Measurements from ENCODE around the gene TTYH1.

TTYH1 gene

DNA sequence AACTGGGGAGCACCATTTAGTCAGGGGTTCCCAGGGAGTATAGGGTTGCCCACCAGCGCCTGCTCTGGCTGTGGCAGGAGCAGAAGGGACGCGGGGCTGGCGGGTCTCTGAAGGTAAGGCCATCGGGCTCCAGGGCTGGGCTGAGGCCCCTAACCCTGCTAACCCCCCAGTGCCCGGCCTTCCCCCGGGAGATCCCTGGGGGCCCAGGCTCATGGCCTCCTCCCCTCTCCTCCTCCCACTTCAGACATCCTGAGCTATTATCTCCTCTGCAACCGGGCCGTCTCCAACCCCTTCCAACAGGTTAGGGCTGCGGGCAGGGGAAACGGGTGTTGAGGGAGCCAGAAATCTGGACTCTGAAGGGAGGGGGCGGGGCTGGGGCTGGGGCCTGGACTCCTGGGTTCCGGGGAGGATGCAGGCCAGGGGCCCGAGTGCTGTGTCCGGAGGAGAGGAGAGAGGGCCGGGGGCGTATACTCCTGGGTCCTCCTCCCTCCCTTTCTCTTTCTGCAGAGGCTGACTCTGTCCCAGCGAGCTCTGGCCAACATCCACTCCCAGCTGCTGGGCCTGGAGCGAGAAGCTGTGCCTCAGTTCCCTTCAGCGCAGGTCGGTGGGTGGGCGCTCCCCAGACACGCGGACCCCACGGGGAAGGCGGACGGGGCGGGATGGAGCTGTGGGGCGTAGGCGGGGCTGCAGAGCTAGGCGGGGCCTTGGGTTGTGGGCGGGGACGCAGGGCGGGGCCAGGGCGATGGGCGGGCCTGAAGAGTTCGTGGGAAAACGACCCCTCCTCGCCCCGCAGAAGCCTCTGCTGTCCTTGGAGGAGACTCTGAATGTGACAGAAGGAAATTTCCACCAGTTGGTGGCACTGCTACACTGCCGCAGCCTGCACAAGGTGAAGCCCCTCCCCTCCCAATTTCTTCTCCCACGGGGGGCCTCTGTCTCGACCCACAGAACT, 15.3 kb downstream of the TTYH1 start:
- Histone ChIP-seq H3K9me3 (ENCODE audit: low read depth, low read length) (no peaks in the 10 kb centered on the region), H3K27ac (no peak overlapping the region), H3K9ac (ENCODE audit: insufficient read length) (no peak overlapping the region), H3K36me3 (ENCODE audit: insufficient read depth, low read length) (no peaks in the 10 kb centered on the region), H3K4me3 (peak overlapping the region; percentile 74)
- peak; percentile 10 for DNase-seq (ENCODE audit: low read depth, low spot score)
- TF ChIP-seq EZH2 (IDR thresholded peaks at IDR 0.05) (no peak), POLR2AphosphoS5 (IDR thresholded peaks at IDR 0.05; ENCODE audit: borderline replicate concordance, low read depth, low read length) (no peak), FOXP2 (optimal IDR thresholded peaks at IDR 0.05; ENCODE audit: control extremely low read depth, extremely low read length, insufficient read depth) (no peak)

DNA sequence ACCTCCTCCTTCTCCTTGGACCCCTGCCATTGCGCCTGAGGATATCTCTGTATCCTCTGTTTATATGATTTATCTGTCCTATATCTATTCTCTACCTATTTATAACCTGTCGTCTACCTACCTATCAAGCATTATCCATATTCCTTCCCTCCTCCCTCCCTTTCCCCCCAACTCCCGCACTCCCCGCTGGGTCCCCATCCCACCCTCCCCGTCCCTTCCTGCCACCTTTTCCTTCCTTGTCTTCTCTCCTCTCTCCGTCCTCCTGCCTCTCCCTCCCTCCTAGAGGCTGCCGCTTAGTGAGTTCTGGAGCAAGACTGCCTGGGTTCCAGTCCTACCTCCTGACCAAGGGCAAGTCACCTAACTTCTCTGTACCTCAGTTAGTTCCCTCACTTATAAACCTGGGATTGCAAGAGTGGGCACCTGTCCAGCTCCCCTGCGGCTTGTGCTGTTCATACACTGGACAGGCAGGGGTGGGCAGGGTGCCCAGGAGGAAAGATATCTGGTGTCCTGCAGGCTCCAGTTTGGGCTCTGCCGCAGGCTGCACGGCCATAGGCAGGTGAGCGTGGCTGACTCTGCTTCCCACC, 16.1 kb downstream of the TTYH1 start:
- Histone ChIP-seq H3K4me3 (peak overlapping the region; percentile 74), H3K9ac (ENCODE audit: insufficient read length) (no peak overlapping the region), H3K36me3 (ENCODE audit: insufficient read depth, low read length) (no peaks in the 10 kb centered on the region), H3K9me3 (ENCODE audit: low read depth, low read length) (no peaks in the 10 kb centered on the region), H3K27ac (no peak overlapping the region)
- no peak for DNase-seq (ENCODE audit: low read depth, low spot score)
- TF ChIP-seq EZH2 (IDR thresholded peaks at IDR 0.05) (no peak), FOXP2 (optimal IDR thresholded peaks at IDR 0.05; ENCODE audit: control extremely low read depth, extremely low read length, insufficient read depth) (no peak), POLR2AphosphoS5 (IDR thresholded peaks at IDR 0.05; ENCODE audit: borderline replicate concordance, low read depth, low read length) (no peak)

DNA sequence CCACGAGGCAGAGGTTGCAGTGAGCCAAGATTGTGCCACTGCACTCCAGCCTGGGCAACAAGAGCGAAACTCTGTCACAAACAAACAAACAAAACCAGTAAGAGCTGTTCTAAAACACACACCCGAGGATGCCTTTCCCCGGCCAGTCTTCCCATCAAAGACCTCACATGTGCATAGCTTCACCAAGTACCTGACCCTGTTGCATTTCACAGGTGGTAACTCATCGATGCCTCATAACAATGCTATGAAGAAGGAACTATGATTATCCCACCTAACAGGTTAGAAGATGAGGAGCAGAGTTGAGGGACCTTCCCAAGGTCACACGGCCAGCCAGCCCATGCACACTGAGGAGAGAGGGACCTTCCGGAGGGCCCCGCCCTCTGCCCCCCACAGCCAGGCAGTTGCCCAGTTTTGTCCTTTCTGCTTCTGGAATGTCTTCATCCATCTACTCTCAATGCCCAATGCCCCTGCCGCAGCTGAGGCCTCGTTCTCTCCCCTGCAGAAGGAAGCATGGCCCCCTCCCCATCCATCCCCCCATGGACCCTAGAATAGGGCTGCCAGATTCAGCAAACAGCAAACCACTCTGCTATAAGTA, 17.0 kb downstream of the TTYH1 start:
- H3K27ac ChIP-seq, result no peak overlapping the region
- H3K36me3 ChIP-seq (ENCODE audit: insufficient read depth, low read length), result no peaks in the 10 kb centered on the region
- no peak overlapping the region for H3K9ac ChIP-seq (ENCODE audit: insufficient read length)
- TF ChIP-seq EZH2 (IDR thresholded peaks at IDR 0.05), result no peak
- no peak for TF ChIP-seq FOXP2 (optimal IDR thresholded peaks at IDR 0.05; ENCODE audit: control extremely low read depth, extremely low read length, insufficient read depth)
- TF ChIP-seq POLR2AphosphoS5 (IDR thresholded peaks at IDR 0.05; ENCODE audit: borderline replicate concordance, low read depth, low read length), result no peak
- DNase-seq (ENCODE audit: low read depth, low spot score), result no peak
- no peak overlapping the region for H3K4me3 ChIP-seq
- no peaks in the 10 kb centered on the region for H3K9me3 ChIP-seq (ENCODE audit: low read depth, low read length)

DNA sequence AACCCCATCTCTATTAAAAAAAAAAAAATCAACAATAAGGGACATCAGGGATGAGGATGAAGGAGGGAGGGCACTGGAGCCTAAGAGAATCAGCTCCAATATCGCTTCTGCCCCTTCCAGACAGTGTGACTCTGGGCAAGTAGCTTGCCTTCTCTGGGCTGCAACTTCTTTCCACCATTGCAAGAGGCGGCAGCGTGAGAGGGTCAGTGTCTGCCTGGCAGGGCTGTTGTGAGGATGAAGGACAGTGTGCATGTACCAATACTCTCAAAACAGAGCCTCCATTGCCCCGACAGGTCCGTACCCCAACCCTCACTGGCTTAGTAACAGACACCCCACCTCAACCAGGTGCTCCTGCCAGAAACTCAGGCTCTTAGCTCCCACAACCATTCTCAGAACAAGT, 18.4 kb downstream of the TTYH1 start:
- Histone ChIP-seq H3K36me3 (ENCODE audit: insufficient read depth, low read length) (no peaks in the 10 kb centered on the region), H3K4me3 (no peak overlapping the region), H3K27ac (no peak overlapping the region), H3K9ac (ENCODE audit: insufficient read length) (no peak overlapping the region), H3K9me3 (ENCODE audit: low read depth, low read length) (no peaks in the 10 kb centered on the region)
- TF ChIP-seq FOXP2 (optimal IDR thresholded peaks at IDR 0.05; ENCODE audit: control extremely low read depth, extremely low read length, insufficient read depth) (no peak), POLR2AphosphoS5 (IDR thresholded peaks at IDR 0.05; ENCODE audit: borderline replicate concordance, low read depth, low read length) (no peak), EZH2 (IDR thresholded peaks at IDR 0.05) (no peak)
- DNase-seq (ENCODE audit: low read depth, low spot score), result no peak

DNA sequence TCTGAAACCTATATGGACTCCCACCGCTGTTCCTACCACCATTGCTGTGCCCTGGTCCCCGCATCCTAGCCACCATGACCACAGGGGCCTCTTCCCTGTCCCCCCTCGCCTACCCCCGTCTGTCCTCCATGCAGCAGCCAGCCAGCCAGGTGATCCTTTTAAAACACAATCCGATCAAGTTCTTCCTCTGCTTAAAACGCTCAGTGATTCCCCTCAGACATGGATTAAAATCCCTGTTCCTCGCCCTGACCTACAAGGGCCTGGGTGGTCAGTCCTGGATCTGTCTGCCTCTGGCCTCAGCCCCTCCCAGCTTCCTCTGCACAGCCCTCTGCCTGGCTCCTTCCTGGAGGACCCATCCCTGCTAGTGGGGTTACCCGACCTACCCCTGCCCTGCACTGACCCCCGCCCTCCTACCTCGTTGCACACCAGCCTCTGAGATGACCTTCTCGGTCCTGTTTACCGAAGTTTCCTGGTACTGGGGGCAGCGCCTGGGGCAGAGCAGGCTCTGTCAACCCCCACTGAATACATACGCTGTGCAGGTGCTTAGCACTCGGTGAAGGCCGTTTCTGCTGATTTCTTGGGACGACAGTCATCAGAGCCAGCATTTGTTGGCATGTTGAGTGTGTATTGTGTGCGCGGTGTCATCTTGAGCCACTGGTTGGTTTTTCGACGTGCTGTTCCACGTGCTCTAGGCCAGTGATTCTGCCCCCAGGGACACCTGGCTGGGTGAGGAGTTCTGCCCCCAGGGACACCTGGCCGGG, 19.0 kb downstream of the TTYH1 start:
- Histone ChIP-seq H3K9ac (ENCODE audit: insufficient read length) (no peak overlapping the region), H3K27ac (no peak overlapping the region), H3K9me3 (ENCODE audit: low read depth, low read length) (no peaks in the 10 kb centered on the region), H3K4me3 (no peak overlapping the region), H3K36me3 (ENCODE audit: insufficient read depth, low read length) (no peaks in the 10 kb centered on the region)
- DNase-seq (ENCODE audit: low read depth, low spot score), result no peak
- TF ChIP-seq FOXP2 (optimal IDR thresholded peaks at IDR 0.05; ENCODE audit: control extremely low read depth, extremely low read length, insufficient read depth), result no peak
- no peak for TF ChIP-seq POLR2AphosphoS5 (IDR thresholded peaks at IDR 0.05; ENCODE audit: borderline replicate concordance, low read depth, low read length)

DNA sequence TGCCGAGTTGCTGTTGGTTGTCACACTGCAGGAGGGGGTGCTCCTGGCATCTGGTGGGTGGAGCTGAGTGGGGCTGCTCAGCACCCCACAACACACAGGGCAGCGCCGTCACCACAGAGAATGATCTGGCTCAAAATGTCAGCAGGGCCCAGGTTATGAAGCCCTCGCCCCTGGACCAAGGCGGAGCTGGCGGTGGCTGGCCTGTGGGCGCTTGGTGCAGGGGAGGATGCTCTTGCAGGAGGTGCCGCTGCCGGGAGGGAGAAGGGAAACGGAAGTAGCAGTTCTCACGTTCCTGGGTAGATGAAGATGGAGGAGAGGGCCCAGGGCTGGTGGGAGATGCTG, 19.6 kb downstream of the TTYH1 start:
- TF ChIP-seq EZH2 (IDR thresholded peaks at IDR 0.05) (no peak), FOXP2 (optimal IDR thresholded peaks at IDR 0.05; ENCODE audit: control extremely low read depth, extremely low read length, insufficient read depth) (no peak), POLR2AphosphoS5 (IDR thresholded peaks at IDR 0.05; ENCODE audit: borderline replicate concordance, low read depth, low read length) (no peak)
- H3K9ac ChIP-seq (ENCODE audit: insufficient read length), result no peak overlapping the region

DNA sequence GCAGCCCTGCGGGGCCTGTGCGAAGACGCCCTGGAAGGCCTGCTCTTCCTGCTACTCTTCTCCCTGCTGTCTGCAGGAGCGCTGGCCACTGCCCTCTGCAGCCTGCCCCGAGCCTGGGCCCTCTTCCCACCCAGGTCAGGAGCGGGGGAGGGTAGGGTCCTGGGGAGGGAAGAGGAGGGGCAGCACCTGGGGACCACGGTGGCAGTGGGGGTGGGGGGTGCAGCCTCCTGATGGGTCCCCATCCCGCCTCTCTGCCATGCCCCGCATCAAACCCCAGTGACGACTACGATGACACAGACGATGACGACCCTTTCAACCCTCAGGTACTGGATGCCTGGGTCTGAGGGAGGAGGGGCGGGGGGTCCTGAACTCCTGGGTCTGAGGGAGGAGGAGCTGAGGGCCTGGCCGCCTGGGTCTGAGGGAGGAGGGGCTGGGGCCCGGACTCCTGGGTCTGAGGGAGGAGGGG, 20.3 kb downstream of the TTYH1 start:
- H3K4me3 ChIP-seq, result no peak overlapping the region
- H3K9ac ChIP-seq (ENCODE audit: insufficient read length), result no peak overlapping the region
- TF ChIP-seq EZH2 (IDR thresholded peaks at IDR 0.05) (no peak), FOXP2 (optimal IDR thresholded peaks at IDR 0.05; ENCODE audit: control extremely low read depth, extremely low read length, insufficient read depth) (no peak), POLR2AphosphoS5 (IDR thresholded peaks at IDR 0.05; ENCODE audit: borderline replicate concordance, low read depth, low read length) (no peak)

More for the DNA sequence above, 19.6 kb downstream of the TTYH1 start:
- no peak overlapping the region for H3K27ac ChIP-seq
- no peak overlapping the region for H3K4me3 ChIP-seq
- H3K9me3 ChIP-seq (ENCODE audit: low read depth, low read length), result no peaks in the 10 kb centered on the region
- H3K36me3 ChIP-seq (ENCODE audit: insufficient read depth, low read length), result no peaks in the 10 kb centered on the region
- DNase-seq (ENCODE audit: low read depth, low spot score), result no peak

More for the DNA sequence above, 20.3 kb downstream of the TTYH1 start:
- Histone ChIP-seq H3K9me3 (ENCODE audit: low read depth, low read length) (no peaks in the 10 kb centered on the region), H3K36me3 (ENCODE audit: insufficient read depth, low read length) (no peaks in the 10 kb centered on the region), H3K27ac (no peak overlapping the region)
- DNase-seq (ENCODE audit: low read depth, low spot score), result no peak
